Type B pancreatic cell (in vitro differentiated cells): ENCODE data around the gene FARP1. TPM values are rescaled to one million over a fixed set of nuclear protein-coding genes. Genes with fewer than 3 reads are reported as not detected.

ENCODE experiments used
- DNase-seq: peaks from one replicate; pipeline ENCODE4 v3.0.0; 2021; ENCODE audit warnings: mixed read lengths; ENCODE audit not compliant: unreplicated experiment; ENCODE audit errors: extremely low spot score
- H3K27ac Mint-ChIP-seq: 2 replicates; pipeline ENCODE4 v1.8.0; 2021; ENCODE audit warnings: mild to moderate bottlenecking, mixed read lengths
- H3K27me3 Mint-ChIP-seq: 2 replicates; pipeline ENCODE4 v1.8.0; 2021; ENCODE audit warnings: mixed read lengths
- H3K36me3 Mint-ChIP-seq: 2 replicates; pipeline ENCODE4 v1.8.0; 2021; ENCODE audit warnings: mixed read lengths
- H3K4me1 Mint-ChIP-seq: one replicate; pipeline ENCODE4 v1.8.0; 2021; ENCODE audit warnings: mixed read lengths; ENCODE audit not compliant: unreplicated experiment
- H3K4me3 Mint-ChIP-seq: 2 replicates; pipeline ENCODE4 v1.8.0; 2021; ENCODE audit warnings: mild to moderate bottlenecking, mixed read lengths
- H3K9me3 Mint-ChIP-seq: 2 replicates; pipeline ENCODE4 v1.8.0; 2021; ENCODE audit warnings: mixed read lengths
- total RNA-seq: library from RNA; stranded (reverse); gene quantifications from 2 replicates; pipeline ENCODE4 v1.2.1, GENCODE V29; 2021; ENCODE audit warnings: low replicate concordance
- TF ChIP-seq, protein P1 (sequence below): fragments of 200-600 bp; sonication (generic); conservative IDR thresholded peaks from 2 replicates; pipeline ENCODE4 v1.5.0; 2021; ENCODE audit warnings: antibody characterized with exemption, mild to moderate bottlenecking

The FARP1 gene
- total RNA-seq, 1 donor from 2014 or later = 195 TPM

DNA sequence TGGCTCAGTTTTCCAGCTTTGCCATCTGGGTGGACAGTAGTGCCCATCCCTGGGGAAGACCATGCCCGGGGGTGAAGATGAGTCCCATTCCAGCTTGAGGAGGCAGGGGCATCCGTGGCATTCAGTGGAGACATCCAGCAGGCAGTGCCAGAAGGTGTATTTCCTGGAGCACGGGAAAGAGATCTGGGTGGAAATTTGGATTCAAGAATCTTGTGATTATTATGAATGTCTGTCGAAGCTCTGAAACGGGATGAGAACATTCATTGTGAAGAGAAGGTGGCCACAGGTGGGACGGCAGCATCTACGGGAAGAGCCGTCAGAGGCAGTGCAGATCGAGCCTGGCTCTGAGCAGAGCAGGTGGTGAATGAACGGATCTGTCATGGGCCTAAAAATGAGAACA, 201.5 kb downstream of the FARP1 start:
- Mint-ChIP-seq H3K27ac (no peak overlapping the region), H3K9me3 (no peaks in the 10 kb centered on the region), H3K4me1 (peaks cover 13% of the 10 kb centered on the region), H3K36me3 (peaks cover 34% of the 10 kb centered on the region), H3K4me3 (no peak overlapping the region), H3K27me3 (no peaks in the 10 kb centered on the region)
- TF ChIP-seq, protein P1, sequence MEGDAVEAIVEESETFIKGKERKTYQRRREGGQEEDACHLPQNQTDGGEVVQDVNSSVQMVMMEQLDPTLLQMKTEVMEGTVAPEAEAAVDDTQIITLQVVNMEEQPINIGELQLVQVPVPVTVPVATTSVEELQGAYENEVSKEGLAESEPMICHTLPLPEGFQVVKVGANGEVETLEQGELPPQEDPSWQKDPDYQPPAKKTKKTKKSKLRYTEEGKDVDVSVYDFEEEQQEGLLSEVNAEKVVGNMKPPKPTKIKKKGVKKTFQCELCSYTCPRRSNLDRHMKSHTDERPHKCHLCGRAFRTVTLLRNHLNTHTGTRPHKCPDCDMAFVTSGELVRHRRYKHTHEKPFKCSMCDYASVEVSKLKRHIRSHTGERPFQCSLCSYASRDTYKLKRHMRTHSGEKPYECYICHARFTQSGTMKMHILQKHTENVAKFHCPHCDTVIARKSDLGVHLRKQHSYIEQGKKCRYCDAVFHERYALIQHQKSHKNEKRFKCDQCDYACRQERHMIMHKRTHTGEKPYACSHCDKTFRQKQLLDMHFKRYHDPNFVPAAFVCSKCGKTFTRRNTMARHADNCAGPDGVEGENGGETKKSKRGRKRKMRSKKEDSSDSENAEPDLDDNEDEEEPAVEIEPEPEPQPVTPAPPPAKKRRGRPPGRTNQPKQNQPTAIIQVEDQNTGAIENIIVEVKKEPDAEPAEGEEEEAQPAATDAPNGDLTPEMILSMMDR = no peak
- no peak for DNase-seq

DNA sequence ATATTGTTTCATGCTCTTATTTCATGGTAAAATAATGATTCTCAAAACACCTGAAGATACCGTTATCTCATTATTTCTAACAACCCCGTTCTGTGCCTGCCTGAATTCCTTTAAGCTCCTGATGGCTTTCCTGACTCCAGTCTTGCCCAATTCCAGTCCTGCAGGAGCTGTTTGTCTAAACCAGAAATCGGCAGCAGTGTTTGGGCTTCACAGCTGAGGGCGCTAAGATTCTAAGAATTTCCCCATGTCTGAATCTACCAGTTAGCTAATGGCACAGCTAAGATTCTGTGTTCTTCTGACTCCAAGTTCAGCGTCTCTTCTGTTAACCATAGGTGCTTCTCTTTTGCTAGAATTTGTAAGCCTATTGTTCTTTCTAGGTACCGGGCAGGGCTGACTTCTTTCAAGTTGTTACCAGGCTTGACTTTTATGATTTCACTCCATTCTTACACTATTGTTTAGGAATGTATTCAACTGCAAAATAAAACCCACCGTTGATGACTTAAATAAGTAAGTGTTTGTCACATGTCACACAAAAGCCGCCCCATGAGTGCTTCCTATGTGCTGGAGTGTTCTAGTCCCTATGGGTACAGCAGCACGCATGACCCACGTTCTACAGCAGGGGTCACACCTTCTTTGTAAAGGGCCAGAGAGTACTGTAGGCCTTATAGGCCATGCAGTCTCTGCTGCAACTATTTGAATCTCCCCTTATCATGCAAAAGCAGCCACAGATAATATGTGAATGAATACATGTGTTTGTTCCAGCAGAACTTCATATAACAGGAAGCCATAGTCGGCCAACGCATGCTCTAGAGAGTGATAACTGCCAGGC, 202.4 kb downstream of the FARP1 start:
- TF ChIP-seq, protein P1 = no peak
- Mint-ChIP-seq H3K27ac (no peak overlapping the region), H3K36me3 (peaks cover 31% of the 10 kb centered on the region), H3K4me1 (peaks cover 17% of the 10 kb centered on the region), H3K27me3 (no peaks in the 10 kb centered on the region), H3K4me3 (no peak overlapping the region), H3K9me3 (no peaks in the 10 kb centered on the region)
- no peak for DNase-seq

DNA sequence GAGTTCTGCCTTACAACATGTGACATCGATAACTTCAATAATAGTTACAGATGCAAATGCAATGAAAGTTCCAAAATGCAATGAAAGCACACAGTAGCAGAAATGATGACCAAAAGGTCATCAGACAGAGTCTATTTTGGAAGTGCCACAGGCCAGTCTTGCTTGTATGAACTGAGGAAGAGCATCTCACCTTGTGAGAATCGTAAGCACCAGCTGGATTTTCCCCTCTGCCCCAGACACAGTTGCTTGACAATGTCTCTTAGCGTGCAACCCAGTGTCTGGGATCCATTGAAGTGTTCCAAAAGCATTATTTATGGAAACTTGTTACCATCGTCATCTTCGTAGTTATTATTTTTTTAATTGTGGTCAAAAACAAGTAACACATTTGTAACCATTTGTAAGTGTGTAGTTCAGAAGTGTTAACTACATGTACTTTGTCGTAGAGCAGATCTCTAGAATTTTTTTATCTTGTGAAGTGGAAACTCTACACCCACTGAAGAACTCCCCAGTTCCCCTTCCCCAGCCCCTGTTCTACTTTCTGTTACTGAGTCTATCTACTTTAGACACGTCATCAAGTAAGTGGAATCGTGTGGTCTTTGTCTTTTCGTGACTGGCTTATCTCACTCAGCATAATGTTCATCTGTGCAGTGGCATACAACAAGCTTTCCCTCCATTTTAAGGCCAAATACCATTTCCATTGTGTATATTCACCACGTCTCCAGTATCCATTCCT, 204.2 kb downstream of the FARP1 start:
- H3K9me3 Mint-ChIP-seq = no peaks in the 10 kb centered on the region
- H3K27ac Mint-ChIP-seq = peak overlapping the region; percentile 24
- peaks cover 17% of the 10 kb centered on the region for H3K4me1 Mint-ChIP-seq
- H3K36me3 Mint-ChIP-seq = peaks cover 33% of the 10 kb centered on the region
- TF ChIP-seq, protein P1 = no peak
- no peak for DNase-seq
- H3K27me3 Mint-ChIP-seq = no peaks in the 10 kb centered on the region
- no peak overlapping the region for H3K4me3 Mint-ChIP-seq

DNA sequence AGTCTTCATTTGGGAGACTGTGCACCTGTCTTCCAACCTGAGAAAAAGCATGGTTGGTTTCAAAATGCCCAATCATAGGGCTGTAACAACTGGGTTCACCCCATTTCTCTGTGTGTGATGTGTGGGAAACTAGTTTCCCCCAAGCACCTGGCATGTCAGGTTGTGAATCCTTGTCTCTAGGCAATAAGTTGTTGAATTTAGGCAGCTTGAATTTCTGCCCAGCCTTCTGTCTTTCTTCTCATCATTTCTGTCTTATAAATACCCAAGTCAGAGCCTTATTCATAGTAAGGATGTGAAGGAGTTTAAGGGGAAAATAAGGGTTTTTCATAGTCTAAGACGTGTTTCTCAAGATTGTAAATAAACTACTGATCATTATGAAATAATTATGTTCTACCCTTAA, 204.9 kb downstream of the FARP1 start:
- Mint-ChIP-seq H3K27ac (peak overlapping the region; percentile 24), H3K9me3 (no peaks in the 10 kb centered on the region), H3K4me3 (no peak overlapping the region), H3K27me3 (no peaks in the 10 kb centered on the region), H3K4me1 (peaks cover 20% of the 10 kb centered on the region), H3K36me3 (peaks cover 40% of the 10 kb centered on the region)
- DNase-seq = no peak
- TF ChIP-seq, protein P1 = no peak

DNA sequence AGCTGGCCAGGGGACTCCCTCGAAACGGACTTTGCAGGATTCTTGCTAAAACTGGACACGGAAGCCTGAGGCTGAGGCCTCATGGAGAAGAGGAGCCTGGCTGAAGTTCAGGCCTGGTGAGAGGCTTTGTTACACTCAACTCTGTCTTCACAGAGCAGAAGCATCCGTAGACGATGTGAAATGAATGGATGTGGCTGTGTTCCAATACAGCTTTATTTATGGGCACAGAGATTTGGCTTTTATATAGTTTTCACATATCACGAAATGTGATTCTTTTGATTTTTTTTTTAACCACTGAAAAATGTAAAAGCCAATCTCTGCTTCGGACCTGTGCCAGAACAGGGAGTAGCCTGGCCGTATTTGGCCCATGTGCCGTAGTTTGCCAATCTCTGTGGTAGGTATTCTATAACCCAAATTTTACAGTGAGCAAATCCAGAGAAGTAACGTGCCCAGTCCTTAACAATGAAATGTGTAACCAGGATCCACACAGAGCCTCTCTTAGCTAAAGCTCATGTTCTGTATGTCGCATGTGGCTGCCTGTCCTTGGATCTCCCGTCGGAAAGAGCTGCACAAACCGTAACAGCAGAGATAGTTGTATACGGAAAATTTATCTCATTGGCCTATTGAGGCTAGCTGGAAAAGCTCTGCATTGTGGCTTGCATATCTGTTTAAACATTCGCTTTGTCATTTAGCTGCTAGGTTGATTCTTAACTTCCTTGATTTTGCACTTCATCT, 205.7 kb downstream of the FARP1 start:
- DNase-seq = no peak
- Mint-ChIP-seq H3K4me1 (peaks cover 14% of the 10 kb centered on the region), H3K27ac (no peak overlapping the region), H3K27me3 (no peaks in the 10 kb centered on the region), H3K4me3 (no peak overlapping the region), H3K9me3 (no peaks in the 10 kb centered on the region), H3K36me3 (peaks cover 35% of the 10 kb centered on the region)
- TF ChIP-seq, protein P1 = no peak
